Activated T-helper 1 cell treated with anti-CD3 and anti-CD28 coated beads, Interleukin-2, amount 50 U/mL, for 16 hours (primary cell): ENCODE data around the gene NEK1.
"Not testable (repeated sequence)": the region's sequence is repeated elsewhere in the genome, so short reads cannot be mapped to it uniquely, and the experiment has no call there.

Source experiments
- DNase-seq, 2 donors: peaks; one replicate each; pipeline ENCODE4 v3.0.0-alpha.2; 2020; ENCODE audit warnings: low read depth in 1 of 2, low spot score in 1 of 2

The NEK1 gene

DNA sequence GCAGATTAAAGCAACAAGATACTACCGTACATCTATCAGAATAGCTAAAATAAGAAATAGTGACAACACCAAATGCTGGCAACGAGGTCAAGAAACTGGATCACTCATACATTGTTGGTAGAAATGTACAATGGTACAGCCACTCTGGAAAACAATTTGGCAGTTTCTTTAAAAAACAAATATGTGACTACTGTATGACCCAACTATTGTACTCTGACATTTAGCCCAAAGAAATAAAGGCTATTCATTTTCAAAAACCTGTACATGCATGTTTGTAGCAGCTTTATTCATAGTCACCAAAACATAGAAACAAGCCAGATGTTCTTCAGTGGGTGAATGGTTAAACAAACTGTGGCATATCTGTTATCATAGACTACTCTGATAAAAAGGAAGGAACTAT is 16.2 kb upstream of the NEK1 start:
- no peak for DNase-seq

- DNase-seq, result no peak
Measured at GRCh38 chr4:169627307-169627706, 14.9 kb upstream of the NEK1 start.

DNA sequence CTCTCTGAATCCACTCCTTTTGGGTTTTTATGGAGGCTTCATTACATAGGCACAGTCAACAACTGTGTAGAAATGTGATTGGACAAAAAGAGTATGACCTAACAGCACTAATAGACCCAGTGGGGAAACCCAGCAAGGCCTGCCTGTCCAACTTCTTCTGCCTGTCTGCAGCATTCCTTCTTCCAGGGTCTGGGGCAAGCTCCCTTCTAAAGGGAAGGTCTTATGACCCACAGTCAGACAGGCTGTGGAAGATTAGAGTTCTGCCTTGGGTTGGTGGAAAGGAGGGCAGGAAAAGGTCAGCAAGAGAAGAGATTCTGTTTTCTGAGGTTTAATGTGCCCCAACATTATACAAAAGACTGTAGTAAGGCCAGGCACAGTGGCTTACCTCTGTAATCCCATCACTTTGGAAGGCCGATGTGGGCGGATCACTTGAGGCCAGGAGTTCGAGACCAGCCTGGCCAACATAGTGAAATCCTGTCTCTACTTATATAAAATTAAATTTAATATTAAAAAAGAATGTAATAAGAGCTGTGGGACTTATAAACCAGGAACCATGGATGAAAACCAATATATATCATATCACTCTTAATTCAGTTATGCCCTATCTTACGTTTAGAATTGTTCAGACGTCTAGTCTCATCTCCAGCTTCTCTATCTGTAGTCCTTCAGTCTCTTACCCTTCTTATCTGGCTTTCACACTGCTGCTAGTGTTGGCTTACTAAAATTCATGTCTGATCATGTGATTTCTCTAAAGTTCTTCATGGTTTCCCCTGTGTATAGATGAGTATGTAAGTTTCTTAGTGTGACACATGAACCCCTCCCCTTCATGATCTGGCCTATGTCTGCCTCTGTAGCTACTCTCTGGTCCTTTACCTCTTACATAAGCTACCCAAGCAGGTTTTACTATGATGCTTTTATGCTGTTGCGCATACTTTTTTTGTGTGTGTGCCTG is 14.2 kb upstream of the NEK1 start:
- no peak for DNase-seq

DNA sequence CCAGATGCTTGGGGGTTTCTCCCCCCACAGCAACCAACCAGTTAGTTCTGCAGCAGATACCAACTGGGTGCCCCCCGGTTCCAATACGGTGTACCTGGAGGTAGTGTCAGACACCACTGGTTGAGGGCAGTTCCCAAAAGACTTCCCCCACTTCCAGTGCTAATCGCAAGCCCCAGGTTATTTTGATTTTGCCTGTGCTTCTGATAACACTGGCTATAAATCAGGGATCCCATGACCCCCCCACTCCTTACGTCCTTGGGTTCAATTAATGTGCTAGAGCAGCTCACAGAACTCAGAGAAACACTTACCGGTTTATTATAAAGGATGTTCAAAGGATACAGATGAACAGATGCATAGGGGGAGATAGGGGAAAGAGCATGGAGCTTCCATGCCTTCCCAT is 13.5 kb upstream of the NEK1 start:
- DNase-seq, result no peak

DNA sequence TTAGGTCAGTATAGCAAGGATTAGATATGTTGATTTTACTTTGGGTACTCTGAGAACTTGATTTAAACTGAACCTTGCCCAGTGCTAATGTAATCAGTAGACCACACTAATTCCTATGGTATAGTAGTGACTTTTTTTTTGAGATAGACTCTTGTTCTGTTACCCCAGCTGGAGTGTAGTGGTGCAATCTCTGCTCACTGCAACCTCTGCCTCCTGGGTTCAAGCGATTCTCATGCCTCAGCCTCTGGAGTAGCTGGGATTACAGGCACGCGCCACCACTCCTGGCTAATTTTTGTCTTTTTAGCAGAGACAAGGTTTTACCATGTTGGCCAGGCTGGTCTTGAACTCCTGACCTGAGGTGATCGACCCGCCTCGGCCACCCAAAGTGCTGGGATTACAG is 11.6 kb upstream of the NEK1 start:
- DNase-seq, result not testable (repeated sequence)

DNA sequence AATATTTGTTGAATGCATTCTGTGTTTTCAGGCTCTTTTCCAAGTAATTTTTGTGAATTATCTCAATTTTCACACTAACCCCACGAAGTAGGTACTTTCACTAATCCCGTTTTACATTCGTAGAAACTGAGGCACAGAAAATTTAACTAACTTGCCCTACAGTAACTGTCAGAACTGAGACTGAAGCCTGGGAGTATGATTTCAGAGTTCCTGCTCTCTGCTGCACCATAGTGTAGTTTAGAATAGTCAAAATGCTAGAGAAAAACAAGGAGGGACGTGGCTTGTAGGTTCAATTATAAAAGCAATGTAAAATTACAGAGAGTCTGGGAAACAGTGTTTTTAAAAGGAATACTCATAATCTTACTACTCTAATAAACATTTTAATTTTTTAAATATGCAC is 10.2 kb upstream of the NEK1 start:
- DNase-seq, result no peak

- no peak for DNase-seq
Measured at GRCh38 chr4:169621731-169622492, 9.5 kb upstream of the NEK1 start.

DNA sequence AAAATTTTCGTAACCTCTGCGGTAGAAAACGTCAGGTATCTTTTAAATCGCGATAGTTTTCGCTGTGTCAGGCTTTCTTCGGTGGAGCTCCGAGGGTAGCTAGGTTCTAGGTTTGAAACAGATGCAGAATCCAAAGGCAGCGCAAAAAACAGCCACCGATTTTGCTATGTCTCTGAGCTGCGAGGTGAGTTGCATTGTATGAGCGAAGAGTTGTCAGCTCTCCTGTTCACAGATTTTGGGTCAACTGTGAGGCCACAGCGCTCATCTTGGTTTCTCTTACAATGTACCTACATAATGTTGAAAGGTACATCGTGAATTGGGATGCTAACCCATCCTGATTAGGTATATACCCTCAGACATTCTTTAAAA is 8.5 kb upstream of the NEK1 start:
- DNase-seq, result no peak

GRCh38 chr4:169619958-169620879 is 7.8 kb upstream of the NEK1 start, which contains the start of gene CLCN3:
CLCN3 (plus strand) TSS chr4:169620578; CDS start chr4:169635929, 15,351 bp downstream.
- DNase-seq, result peak; percentile 78 to 82

GRCh38 chr4:169619518-169619957 is 7.2 kb upstream of the NEK1 start:
- peak; percentile 9 to 27 for DNase-seq

DNA sequence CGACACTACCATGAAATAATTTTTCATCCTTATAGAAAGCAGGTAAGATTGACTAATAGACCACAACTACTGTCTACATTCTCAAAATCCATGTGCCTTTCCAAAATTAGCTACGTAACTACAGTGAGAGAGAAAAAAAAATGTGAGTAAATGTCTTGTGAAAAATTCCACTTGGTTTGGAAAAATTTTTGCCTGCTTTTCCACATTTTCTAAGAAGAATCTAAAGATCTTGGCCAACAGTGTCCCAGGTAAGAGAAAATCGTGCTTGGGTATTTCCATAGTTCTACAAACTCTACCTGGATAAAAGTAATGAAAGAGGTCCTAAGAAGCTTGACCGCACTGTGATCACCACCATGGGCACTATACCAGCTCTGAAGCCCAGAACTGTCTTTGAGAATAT is 6.6 kb upstream of the NEK1 start:
- DNase-seq, result no peak

DNA sequence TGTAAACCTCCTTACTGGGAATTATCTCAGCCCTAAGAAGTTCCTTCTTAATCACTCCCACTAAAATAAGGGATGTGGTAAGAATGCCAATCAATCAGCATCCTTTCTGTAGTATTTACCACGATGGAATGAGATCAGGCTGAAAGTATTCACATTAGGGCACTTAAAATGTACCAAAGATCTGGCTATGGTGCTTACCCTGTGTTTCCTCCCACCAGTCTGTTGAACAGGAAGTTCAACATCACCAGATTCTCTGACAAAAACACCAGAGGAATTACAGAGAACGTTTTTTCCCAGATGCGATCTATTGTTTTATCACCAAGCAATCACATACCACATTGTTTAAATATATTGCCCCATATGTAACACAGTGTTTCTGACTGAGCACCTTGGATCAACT is 5.9 kb upstream of the NEK1 start:
- no peak for DNase-seq

DNA sequence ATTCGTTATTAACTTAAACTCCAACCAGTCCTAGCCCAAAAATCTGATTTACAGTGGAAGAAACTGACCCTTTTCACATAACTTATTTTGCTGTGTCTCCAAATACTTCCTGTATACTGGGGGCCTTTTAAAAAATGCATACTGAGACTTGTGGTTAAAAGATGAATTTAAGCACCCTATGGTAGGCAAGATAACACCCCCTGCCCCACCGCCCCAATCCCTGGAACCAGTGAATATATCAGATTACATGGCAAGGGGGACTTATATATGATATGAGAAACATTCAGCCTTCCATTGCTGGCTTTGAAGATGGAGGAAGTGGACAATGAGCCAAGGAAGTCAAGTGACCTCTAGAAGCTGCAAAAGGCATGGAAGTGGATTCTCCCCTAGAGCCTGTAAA is 4.9 kb upstream of the NEK1 start:
- DNase-seq, result no peak

- DNase-seq, result no peak
Measured at GRCh38 chr4:169616846-169617245, 4.5 kb upstream of the NEK1 start.

DNA sequence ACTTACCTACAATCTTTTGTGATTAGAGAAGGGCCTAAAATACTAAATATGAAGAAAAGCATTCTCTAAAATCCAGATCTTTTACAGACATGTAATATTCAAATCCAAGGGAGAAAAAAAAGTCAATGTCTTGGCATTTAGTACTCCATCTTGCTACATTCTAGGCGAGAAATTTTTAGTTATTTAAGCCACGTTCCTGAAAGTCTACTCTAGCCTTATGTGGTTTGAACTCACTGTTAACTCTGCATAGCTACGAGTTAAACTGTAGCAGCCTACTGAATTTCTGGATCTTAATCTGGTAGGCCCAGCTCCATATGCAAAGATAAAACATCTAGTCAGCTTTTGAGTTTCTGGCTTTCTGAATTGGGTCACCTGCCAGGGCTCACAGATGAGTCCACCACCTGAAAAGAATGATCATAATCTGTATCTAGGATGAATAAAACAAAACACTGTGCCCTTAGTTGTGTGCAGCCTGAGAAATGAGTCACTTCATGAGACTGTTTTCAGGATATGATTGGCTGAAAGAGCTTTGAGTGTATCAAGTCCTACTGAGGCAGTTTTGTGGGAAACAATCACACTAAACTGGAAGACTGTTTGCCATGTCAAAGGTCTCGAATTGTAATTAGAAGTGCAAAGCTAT is 3.2 kb upstream of the NEK1 start:
- DNase-seq, result no peak

GRCh38 chr4:169612871-169613859 is 782 bp upstream of the NEK1 start:
- DNase-seq, result peak; percentile 46 to 49

DNA sequence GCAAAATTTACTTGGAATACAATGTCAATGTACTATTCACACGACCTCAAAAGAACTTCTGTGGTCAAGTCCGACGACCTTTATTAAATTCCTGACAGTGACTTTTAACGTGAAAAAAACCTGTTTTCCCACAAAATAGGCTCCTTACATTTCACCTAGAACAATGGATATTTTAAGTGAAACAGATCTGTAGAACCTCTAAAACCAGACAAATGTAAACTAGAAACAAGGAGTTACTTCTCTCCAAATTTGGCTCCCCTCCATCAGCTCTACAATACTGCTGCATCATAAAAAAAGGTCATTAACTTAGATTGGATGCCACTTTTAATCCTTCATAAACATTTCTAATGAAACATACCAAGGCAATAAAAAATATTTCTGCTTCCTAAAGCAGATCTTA is 1.2 kb downstream of the NEK1 start:
- DNase-seq, result no peak

DNA sequence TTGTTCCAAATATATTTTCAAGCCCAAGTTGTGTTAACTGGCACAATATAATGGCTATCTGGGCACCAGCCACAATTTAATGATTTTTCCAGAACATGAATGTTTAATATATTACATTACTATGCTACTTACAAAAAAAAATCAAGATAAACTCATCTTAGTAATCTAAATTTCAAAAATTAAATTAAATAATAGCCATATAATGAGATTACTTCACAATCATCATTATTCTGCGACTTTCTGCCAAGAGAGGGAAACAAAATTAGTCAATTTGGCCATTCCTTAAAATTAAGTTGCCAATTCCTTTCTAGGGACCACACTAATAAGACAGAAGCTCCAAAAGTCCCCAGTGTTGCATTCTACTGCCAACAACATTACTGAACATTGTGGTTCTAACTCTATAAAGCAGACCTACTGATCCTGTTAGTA is 7.5 kb downstream of the NEK1 start:
- no peak for DNase-seq

DNA sequence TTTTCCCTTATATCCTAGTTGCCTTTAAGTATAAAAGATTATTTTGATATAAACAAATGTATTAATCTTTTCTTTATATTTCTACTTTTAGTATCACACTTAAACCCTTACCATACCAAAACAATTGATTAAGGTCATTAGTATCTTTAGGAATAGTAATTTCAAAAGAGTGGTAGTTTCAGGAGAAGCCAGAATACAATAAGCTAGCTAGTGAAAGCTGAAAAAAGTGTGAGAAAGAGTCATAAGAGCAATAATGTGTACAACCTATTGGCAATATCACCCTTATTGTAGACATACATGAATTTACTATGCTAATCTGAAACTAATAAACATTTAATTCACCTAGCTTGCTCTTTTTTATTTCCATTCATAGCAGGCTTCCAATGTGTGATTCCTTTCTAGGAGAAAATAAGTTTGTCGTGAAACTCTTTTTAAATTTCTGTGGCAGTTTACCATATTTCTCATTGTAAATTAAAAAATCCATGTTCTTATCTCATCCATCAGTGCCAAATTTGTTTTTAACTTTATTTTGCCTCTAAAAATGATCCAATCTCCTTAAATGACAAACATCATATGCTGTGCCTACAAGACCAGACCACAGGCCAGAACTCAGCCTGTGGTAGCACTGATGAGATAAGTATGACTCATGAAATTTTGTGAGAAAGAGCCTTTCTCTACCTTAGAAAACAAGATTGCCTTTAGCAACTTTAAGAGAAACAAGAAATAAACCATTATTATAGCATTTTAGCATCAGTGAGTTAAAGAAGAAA is 8.1 kb downstream of the NEK1 start:
- DNase-seq, result no peak
